ENCODE results near the gene NAALADL2.

NAALADL2 gene

DNA sequence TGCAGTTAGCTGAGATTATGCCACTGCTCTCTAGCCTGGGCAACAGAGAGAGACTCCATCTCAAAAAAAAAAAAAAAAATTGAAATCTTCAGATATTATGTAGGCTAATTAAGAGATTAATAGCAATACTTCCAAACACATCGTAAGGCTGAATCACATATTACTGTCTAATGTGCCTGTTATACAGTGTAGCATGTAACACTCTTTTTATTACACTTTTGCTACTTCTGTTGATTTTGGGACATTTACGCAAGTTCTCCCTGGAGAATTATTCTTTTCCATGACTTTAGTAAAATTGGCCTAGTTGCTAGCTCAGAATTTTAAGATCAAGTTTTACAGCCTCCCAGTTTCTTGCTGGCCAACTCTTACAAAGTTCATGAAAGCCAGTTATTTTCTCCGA lies 605.2 kb downstream of the NAALADL2 start:
- no peaks in the 10 kb centered on the region for H4K20me1 ChIP-seq (ENCODE audit: low read depth, low read length)
- H3K27me3 ChIP-seq (ENCODE audit: low read length), result no peaks in the 10 kb centered on the region
- no peaks in the 10 kb centered on the region for H3K36me3 ChIP-seq (ENCODE audit: low read length)
- TF ChIP-seq CTCF (IDR thresholded peaks at IDR 0.05; ENCODE audit: insufficient read depth, low read length, poor library complexity, severe bottlenecking) (no peak), EZH2phosphoT487 (conservative IDR thresholded peaks at IDR 0.05; ENCODE audit: low read length) (no peak)
- no peaks in the 10 kb centered on the region for H3K79me2 ChIP-seq (ENCODE audit: insufficient read depth, low read length)
- H3K9me2 ChIP-seq (replicated peaks; ENCODE audit: insufficient read depth, low read length), result no peaks in the 10 kb centered on the region
- H3K9ac ChIP-seq (ENCODE audit: low read length), result no peak overlapping the region
- H3K27ac ChIP-seq (ENCODE audit: low read depth, low read length), result no peak overlapping the region
- no peak overlapping the region for H3K4me3 ChIP-seq (ENCODE audit: insufficient read depth, low read length, poor library complexity, severe bottlenecking)
- no peaks in the 10 kb centered on the region for H3F3A ChIP-seq (ENCODE audit: insufficient read depth)
- no peaks in the 10 kb centered on the region; the same call in 1 of the 2 replicates for H3K9me3 ChIP-seq (ENCODE audit: insufficient read depth, low read length)
- H3K4me2 ChIP-seq (ENCODE audit: low read depth, low read length, poor library complexity, severe bottlenecking), result no peak overlapping the region
- H2AFZ ChIP-seq (ENCODE audit: low read depth, low read length, severe bottlenecking), result no peak overlapping the region

DNA sequence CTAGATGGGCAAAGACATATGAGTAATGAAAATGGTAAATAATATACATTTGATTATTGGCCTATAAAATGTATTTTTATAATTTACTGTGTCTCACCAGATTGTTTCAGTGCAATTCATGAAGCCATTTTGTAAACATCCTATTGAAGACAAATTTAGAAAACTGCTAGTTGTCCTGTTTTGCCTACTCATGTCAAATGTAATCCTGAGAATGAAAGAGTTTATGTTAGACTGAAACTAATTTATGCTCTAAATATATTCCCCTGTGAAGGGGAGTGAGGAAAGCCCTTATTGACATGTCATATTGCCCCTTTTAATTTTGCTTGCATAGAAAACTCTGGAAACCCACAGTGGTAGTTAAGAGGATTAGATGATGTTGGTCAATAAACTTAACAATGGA lies 610.0 kb downstream of the NAALADL2 start:
- Histone ChIP-seq H3K4me2 (ENCODE audit: low read depth, low read length, poor library complexity, severe bottlenecking) (no peak overlapping the region), H4K20me1 (ENCODE audit: low read depth, low read length) (no peaks in the 10 kb centered on the region), H3K4me3 (ENCODE audit: insufficient read depth, low read length, poor library complexity, severe bottlenecking) (no peak overlapping the region), H3K27me3 (ENCODE audit: low read length) (no peaks in the 10 kb centered on the region), H3K27ac (ENCODE audit: low read depth, low read length) (no peak overlapping the region), H3F3A (ENCODE audit: insufficient read depth) (no peaks in the 10 kb centered on the region), H3K36me3 (ENCODE audit: low read length) (no peaks in the 10 kb centered on the region), H3K9ac (ENCODE audit: low read length) (no peak overlapping the region), H3K9me3 (ENCODE audit: insufficient read depth, low read length) (no peaks in the 10 kb centered on the region), H2AFZ (ENCODE audit: low read depth, low read length, severe bottlenecking) (no peak overlapping the region), H3K79me2 (ENCODE audit: insufficient read depth, low read length) (no peaks in the 10 kb centered on the region), H3K9me2 (replicated peaks; ENCODE audit: insufficient read depth, low read length) (no peaks in the 10 kb centered on the region)
- TF ChIP-seq EZH2phosphoT487 (conservative IDR thresholded peaks at IDR 0.05; ENCODE audit: low read length) (no peak), CTCF (IDR thresholded peaks at IDR 0.05; ENCODE audit: insufficient read depth, low read length, poor library complexity, severe bottlenecking) (no peak)

- H3K36me3 ChIP-seq (ENCODE audit: low read length), result no peaks in the 10 kb centered on the region
- H4K20me1 ChIP-seq (ENCODE audit: low read depth, low read length), result no peaks in the 10 kb centered on the region
- H3F3A ChIP-seq (ENCODE audit: insufficient read depth), result no peaks in the 10 kb centered on the region
- no peaks in the 10 kb centered on the region for H3K9me2 ChIP-seq (replicated peaks; ENCODE audit: insufficient read depth, low read length)
- no peak overlapping the region for H2AFZ ChIP-seq (ENCODE audit: low read depth, low read length, severe bottlenecking)
- H3K9me3 ChIP-seq (ENCODE audit: insufficient read depth, low read length), result no peaks in the 10 kb centered on the region
- H3K27ac ChIP-seq (ENCODE audit: low read depth, low read length), result no peak overlapping the region
- TF ChIP-seq EZH2phosphoT487 (conservative IDR thresholded peaks at IDR 0.05; ENCODE audit: low read length) (no peak), CTCF (IDR thresholded peaks at IDR 0.05; ENCODE audit: insufficient read depth, low read length, poor library complexity, severe bottlenecking) (no peak)
- H3K4me3 ChIP-seq (ENCODE audit: insufficient read depth, low read length, poor library complexity, severe bottlenecking), result no peak overlapping the region
- H3K27me3 ChIP-seq (ENCODE audit: low read length), result no peaks in the 10 kb centered on the region
- no peak overlapping the region for H3K9ac ChIP-seq (ENCODE audit: low read length)
- no peak overlapping the region for H3K4me2 ChIP-seq (ENCODE audit: low read depth, low read length, poor library complexity, severe bottlenecking)
- no peaks in the 10 kb centered on the region for H3K79me2 ChIP-seq (ENCODE audit: insufficient read depth, low read length)
These were observed 616.6 kb downstream of the NAALADL2 start for GRCh38 chr3:175475765-175476164.
